H1 (cell line): ENCODE measurements around the gene U2SURP. TPM values are rescaled to one million over a fixed set of nuclear protein-coding genes. Genes with fewer than 3 reads are reported as not detected.
A peak's percentile ranks its signal among the peaks of the same experiment; 100 is the strongest.

Experiments used
- CTCF ChIA-PET: fragments of 300-600 bp; sonication (Branson Sonifier 250); formaldehyde crosslinking; loops from one replicate; lab custom pipeline; 2021; ENCODE audit not compliant: partially characterized antibody; lab: Charles Lee
- POLR2A ChIA-PET: fragments of 300-600 bp; sonication (Branson Sonifier 250); formaldehyde crosslinking; loops from one replicate; lab custom pipeline; 2021; ENCODE audit warnings: inconsistent platforms; ENCODE audit not compliant: partially characterized antibody; lab: Charles Lee
- DNase-seq, 2 experiments: peaks; one replicate each; pipeline versions ENCODE4 v3.0.0 to v3.0.0-alpha.2; 2010 to 2022; ENCODE audit warnings: low spot score in 2 of 2, low read depth in 1 of 2, mixed read lengths in 1 of 2
- FAIRE-seq: peaks from 2 replicates; lab custom pipeline; 2011; peaks lifted over from hg19 to GRCh38; lab: Jason Lieb, UNC
- H2AFZ ChIP-seq: 2 replicates; pipeline ENCODE4 v1.8.1; 2012; ENCODE audit warnings: low read length, inconsistent platforms
- H2AK5ac ChIP-seq: 2 replicates; pipeline ENCODE4 v1.6.1; 2013; ENCODE audit warnings: low read depth, low read length
- H2BK120ac ChIP-seq: replicated peaks from 2 replicates; pipeline ENCODE3; 2013; ENCODE audit warnings: low read depth, low read length, inconsistent platforms
- H2BK12ac ChIP-seq: 2 replicates; pipeline ENCODE4 v1.6.1; 2013; ENCODE audit warnings: low read depth, low read length
- H2BK15ac ChIP-seq: 2 replicates; pipeline ENCODE4 v1.6.1; 2013; ENCODE audit warnings: low read length
- H2BK20ac ChIP-seq: 2 replicates; pipeline ENCODE4 v1.6.1; 2013; ENCODE audit warnings: low read length
- H2BK5ac ChIP-seq: 2 replicates; pipeline ENCODE4 v1.6.1; 2013; ENCODE audit warnings: low read depth, low read length
- H3K14ac ChIP-seq: 2 replicates; pipeline ENCODE4 v1.6.1; 2013; ENCODE audit warnings: inconsistent platforms; ENCODE audit not compliant: insufficient read length
- H3K18ac ChIP-seq: 2 replicates; pipeline ENCODE4 v1.6.1; 2013; ENCODE audit warnings: low read length; ENCODE audit errors: extremely low read depth
- H3K23ac ChIP-seq: 2 replicates; pipeline ENCODE4 v1.6.1; 2013; ENCODE audit warnings: inconsistent platforms; ENCODE audit not compliant: insufficient read length
- H3K23me2 ChIP-seq: 2 replicates; pipeline ENCODE4 v1.6.1; 2013; ENCODE audit warnings: low read depth, low read length
- H3K27ac ChIP-seq: 2 replicates; pipeline ENCODE4 v1.6.1; 2011; ENCODE audit warnings: low read depth, low read length, inconsistent platforms
- H3K27me3 ChIP-seq, 4 experiments: replicated peaks in 1 of 4; 1 replicate in 1 of 4; 2 replicates in 3 of 4; pipeline versions ENCODE4 v1.6.1 to v1.8.1; 2011 to 2013; ENCODE audit warnings: low read length in 3 of 4, mild to moderate bottlenecking in 3 of 4, inconsistent platforms in 2 of 4, mixed read lengths in 2 of 4, moderate library complexity in 1 of 4; ENCODE audit not compliant: control insufficient read depth in 3 of 4, insufficient read depth in 3 of 4; ENCODE audit errors: extremely low read depth in 1 of 4
- H3K36me3 ChIP-seq, 4 experiments: 2 replicates each; pipeline versions ENCODE4 v1.6.1 to v1.8.1; 2011 to 2013; ENCODE audit warnings: mild to moderate bottlenecking in 4 of 4, low read length in 3 of 4, moderate library complexity in 2 of 4, control low read depth in 1 of 4, inconsistent platforms in 1 of 4; ENCODE audit not compliant: insufficient read depth in 4 of 4, control insufficient read depth in 2 of 4
- H3K4ac ChIP-seq: replicated peaks from 2 replicates; pipeline ENCODE3; 2013; ENCODE audit warnings: low read length, low read depth, mixed read lengths, inconsistent platforms; ENCODE audit not compliant: insufficient read length
- H3K4me1 ChIP-seq, 4 experiments: replicated peaks in 1 of 4; 1 replicate in 1 of 4; 2 replicates in 3 of 4; pipeline versions ENCODE4 v1.6.1 to v1.8.1; 2011 to 2013; ENCODE audit warnings: low read length in 3 of 4, inconsistent platforms in 2 of 4, mixed read lengths in 1 of 4; ENCODE audit not compliant: insufficient read depth in 4 of 4, control insufficient read depth in 3 of 4
- H3K4me2 ChIP-seq, 2 experiments: 2 replicates each; pipeline versions ENCODE4 v1.6.1 to v1.8.1; 2011 to 2013; ENCODE audit warnings: low read depth in 2 of 2, low read length in 2 of 2, control low read depth in 1 of 2, inconsistent platforms in 1 of 2, mild to moderate bottlenecking in 1 of 2; ENCODE audit not compliant: insufficient read depth in 1 of 2
- H3K4me3 ChIP-seq, 4 experiments: fragments of 200-600, 300-600 bp in 1 of 4; sonication (generic), shearing (Covaris generic), sonication (Bioruptor Twin) in 1 of 4; 2 replicates each; pipeline versions ENCODE4 v1.5.1 to v1.8.1; 2011 to 2016; ENCODE audit warnings: low read length in 4 of 4, low read depth in 3 of 4, control low read depth in 2 of 4, inconsistent platforms in 2 of 4, mild to moderate bottlenecking in 2 of 4, mixed read lengths in 1 of 4, moderate library complexity in 1 of 4; ENCODE audit not compliant: insufficient read depth in 2 of 4; ENCODE audit errors: extremely low read depth in 1 of 4
- H3K56ac ChIP-seq: replicated peaks from 2 replicates; pipeline ENCODE3; 2013; ENCODE audit warnings: low read depth, mild to moderate bottlenecking, mixed read lengths, low read length, inconsistent platforms; ENCODE audit not compliant: insufficient read length
- H3K79me1 ChIP-seq: 2 replicates; pipeline ENCODE4 v1.6.1; 2013; ENCODE audit warnings: low read depth, low read length, control low read depth
- H3K79me2 ChIP-seq, 2 experiments: 2 replicates each; pipeline versions ENCODE4 v1.6.1 to v1.8.1; 2012 to 2013; ENCODE audit warnings: low read length in 2 of 2, mild to moderate bottlenecking in 2 of 2, inconsistent platforms in 1 of 2; ENCODE audit not compliant: insufficient read depth in 2 of 2, control insufficient read depth in 1 of 2
- H3K9ac ChIP-seq, 4 experiments: replicated peaks in 1 of 4; 1 replicate in 1 of 4; 2 replicates in 3 of 4; pipeline versions ENCODE4 v1.6.1 to v1.8.1; 2011 to 2013; ENCODE audit warnings: low read depth in 3 of 4, low read length in 3 of 4, control low read depth in 2 of 4, mild to moderate bottlenecking in 2 of 4, moderate library complexity in 2 of 4, inconsistent platforms in 1 of 4; ENCODE audit errors: extremely low read depth in 1 of 4
- H3K9me3 ChIP-seq, 2 experiments: 2 replicates each; pipeline versions ENCODE4 v1.6.1 to v1.8.1; 2012 to 2013; ENCODE audit warnings: mild to moderate bottlenecking in 2 of 2, moderate library complexity in 2 of 2, control low read depth in 1 of 2, inconsistent platforms in 1 of 2, low read depth in 1 of 2, low read length in 1 of 2, mixed read lengths in 1 of 2; ENCODE audit not compliant: insufficient read depth in 2 of 2
- H4K20me1 ChIP-seq, 2 experiments: replicated peaks in 1 of 2; 2 replicates each; pipeline versions ENCODE3 to v1.8.1; 2011 to 2013; ENCODE audit warnings: inconsistent platforms in 2 of 2, low read length in 2 of 2, mild to moderate bottlenecking in 1 of 2; ENCODE audit not compliant: insufficient read depth in 2 of 2, control insufficient read depth in 1 of 2
- H4K5ac ChIP-seq: 2 replicates; pipeline ENCODE4 v1.6.1; 2013; ENCODE audit warnings: low read length, low read depth, mixed read lengths, inconsistent platforms; ENCODE audit not compliant: insufficient read length
- H4K8ac ChIP-seq: 2 replicates; pipeline ENCODE4 v1.8.0; 2013; ENCODE audit warnings: mild to moderate bottlenecking, moderate library complexity, low read length, inconsistent platforms; ENCODE audit not compliant: insufficient read depth; ENCODE audit errors: extremely low read depth
- H4K91ac ChIP-seq: replicated peaks from 2 replicates; pipeline ENCODE3; 2013; ENCODE audit warnings: low read length, mixed read lengths, inconsistent platforms; ENCODE audit not compliant: insufficient read length
- CHD1 ChIP-seq: IDR thresholded peaks from 2 replicates; pipeline ENCODE4 v1.6.1; 2012; ENCODE audit warnings: low read depth, low read length, improper control_type of control experiment
- WGBS, 2 experiments: shearing (Covaris generic) in 1 of 2; methylation state at CpG; one replicate each; pipeline versions ENCODE4 v1.1.6 to v1.1.7; 2013 to 2015; ENCODE audit warnings: low lambda C conversion rate in 2 of 2, mixed read lengths in 2 of 2, inconsistent platforms in 1 of 2, low coverage in 1 of 2, missing lambda C conversion rate in 1 of 2; ENCODE audit not compliant: insufficient replicate concordance in 2 of 2, insufficient coverage in 1 of 2, insufficient read length in 1 of 2; ENCODE audit errors: extremely low coverage in 1 of 2, missing lambda C conversion rate in 1 of 2; 5-methylcytosine and 5-hydroxymethylcytosine counted together
- polyA plus RNA-seq, 7 experiments: library from polyadenylated mRNA; depleted of rRNA in 3 of 7; stranded (reverse) in 5 of 7; unstranded in 2 of 7; fragments of >200 nt in 5 of 7; fragments of 200-250 nt in 2 of 7; gene quantifications; 1 replicate in 5 of 7; 2 replicates in 1 of 7; 4 replicates in 1 of 7; pipeline versions ENCODE4 v1.2.1 to v1.2.3, GENCODE V29; 2011 to 2013; ENCODE audit warnings: missing spikeins in 2 of 7, mixed read lengths in 2 of 7
- total RNA-seq: library from RNA; stranded (reverse); fragmentation: NEBNext Ultra II Directional; extraction: Animal tissue kit (Norgen Biotek cat#: 25700); gene quantifications from 2 replicates; pipeline ENCODE4 v1.2.1, GENCODE V29; 2021

Gene U2SURP
- total and polyA plus RNA-seq, 2 of the 8 experiments (the other 6 are each of a cell fraction or from before 2014, with no cell fraction given): 22.2 to 167 TPM

- no peak for FAIRE-seq
Observed at GRCh38 chr3:143078883-143079282, 77.5 kb downstream of the U2SURP start.

More at GRCh38 chr3:143078883-143079282, 77.5 kb downstream of the U2SURP start:
- Histone ChIP-seq H3K4ac (no peak overlapping the region), H4K5ac (no peak overlapping the region), H3K4me3 (no peak overlapping the region), H3K14ac (no peak overlapping the region), H3K56ac (no peak overlapping the region), H2BK5ac (no peak overlapping the region), H3K27me3 (no peaks in the 10 kb centered on the region), H3K27ac (no peak overlapping the region), H2BK12ac (no peak overlapping the region), H2BK20ac (no peak overlapping the region), H2BK15ac (no peak overlapping the region), H3K23ac (no peak overlapping the region), H4K20me1 (no peaks in the 10 kb centered on the region), H4K91ac (no peak overlapping the region), H3K4me1 (no peaks in the 10 kb centered on the region; a peak in 1 of 7 replicates), H3K36me3 (no peaks in the 10 kb centered on the region; a peak in 1 of 8 replicates), H2AFZ (0 out of 2 replicates have a peak overlapping the region, but pooled peaks have one; percentile 28), H3K4me2 (no peak overlapping the region), H3K9me3 (no peaks in the 10 kb centered on the region), H3K79me1 (no peaks in the 10 kb centered on the region), H3K18ac (no peak overlapping the region), H3K9ac (no peak overlapping the region), H3K23me2 (no peaks in the 10 kb centered on the region), H2AK5ac (no peak overlapping the region), H3K79me2 (no peaks in the 10 kb centered on the region), H2BK120ac (no peak overlapping the region)
- 86% methylated on average over 4 of the region's 4 CpGs; no CpG with 5 or more reads in 1 of the 2 experiments for WGBS, 2 experiments
- CTCF ChIA-PET: interaction anchor here (1.1 kb wide), 1 partner anchor 76 kb away, joined by 3 read pairs; no protein-coding TSS in a partner anchor
- no peak for DNase-seq
- TF ChIP-seq CHD1: no peak
- TF ChIP-seq, all 59 proteins: peak for 0
- H4K8ac ChIP-seq: no peak overlapping the region
- POLR2A ChIA-PET: no interaction called here
